ENCODE measurements around the gene KCNMA1. TPM values are rescaled to one million over a fixed set of nuclear protein-coding genes. Genes with fewer than 3 reads are reported as not detected.

KCNMA1 gene
- total and polyA plus RNA-seq, 10 of the 15 experiments (the other 5 are each of a cell fraction or from before 2014, with no cell fraction given): 8.5 to 77.0 (median 21.3) TPM

DNA sequence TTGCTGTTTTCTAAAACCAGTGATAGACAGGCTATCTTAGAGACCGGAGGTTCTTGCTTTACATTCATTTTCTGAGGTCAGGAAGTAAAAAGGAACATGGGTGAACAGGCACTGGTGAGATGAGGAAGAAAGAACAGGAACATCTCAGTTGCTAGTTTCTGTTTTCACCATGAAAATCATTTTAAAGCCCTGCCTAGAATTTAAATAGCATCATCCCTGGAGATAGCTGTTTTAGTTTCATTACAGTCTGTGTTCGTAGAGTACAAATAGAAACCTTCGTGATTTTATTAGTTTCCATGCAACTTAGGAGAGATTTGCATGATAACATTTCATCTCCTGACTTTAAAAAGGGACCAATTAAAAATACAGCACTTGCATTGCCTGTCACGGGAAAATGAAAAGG, 14.7 kb downstream of the KCNMA1 start:
- BruUV-seq (replicated peaks): no TSS peak
- FAIRE-seq: no peak
- H3K27ac ChIP-seq (ENCODE audit: control insufficient read depth, insufficient read depth): no peak overlapping the region
- 0 out of 2 replicates have a peak, but pooled peaks cover 5% of the 10 kb centered on the region for H3K4me1 ChIP-seq (ENCODE audit: control insufficient read depth, insufficient read depth, low read length)
- TF ChIP-seq MXI1 (IDR thresholded peaks at IDR 0.05; ENCODE audit: low read depth, low read length) (peak; percentile 30; the same call in 1 of the 2 replicates), IKZF1 (conservative IDR thresholded peaks at IDR 0.05) (peak; percentile 77; the same call in 1 of the 2 replicates), MTA2 (IDR thresholded peaks at IDR 0.05; ENCODE audit: low read depth) (no peak), ASH2L (IDR thresholded peaks at IDR 0.05; ENCODE audit: borderline replicate concordance, low read depth) (no peak), IKZF2 (IDR thresholded peaks at IDR 0.05) (peak; percentile 88 to 91), MEF2B (IDR thresholded peaks at IDR 0.05; ENCODE audit: partially characterized antibody, poor library complexity, severe bottlenecking) (peak; percentile 57), RELB (IDR thresholded peaks at IDR 0.05; ENCODE audit: low read depth) (peak; percentile 78), MEF2A (IDR thresholded peaks at IDR 0.05; ENCODE audit: insufficient read depth, low read depth, low read length) (0 out of 2 replicates have a peak, but pooled peaks have one; percentile 10), NFXL1 (IDR thresholded peaks at IDR 0.05; ENCODE audit: borderline replicate concordance) (no peak), EED (IDR thresholded peaks at IDR 0.05; ENCODE audit: low read depth) (no peak), NR2C1 (IDR thresholded peaks at IDR 0.05) (0 out of 2 replicates have a peak, but pooled peaks have one; percentile 6), PKNOX1 (IDR thresholded peaks at IDR 0.05) (peak; percentile 87), IRF5 (IDR thresholded peaks at IDR 0.05; ENCODE audit: borderline replicate concordance) (no peak), ESRRA (IDR thresholded peaks at IDR 0.05; ENCODE audit: low read length) (no peak), PML (IDR thresholded peaks at IDR 0.05; ENCODE audit: low read length) (no peak)
- TF ChIP-seq, protein P1, sequence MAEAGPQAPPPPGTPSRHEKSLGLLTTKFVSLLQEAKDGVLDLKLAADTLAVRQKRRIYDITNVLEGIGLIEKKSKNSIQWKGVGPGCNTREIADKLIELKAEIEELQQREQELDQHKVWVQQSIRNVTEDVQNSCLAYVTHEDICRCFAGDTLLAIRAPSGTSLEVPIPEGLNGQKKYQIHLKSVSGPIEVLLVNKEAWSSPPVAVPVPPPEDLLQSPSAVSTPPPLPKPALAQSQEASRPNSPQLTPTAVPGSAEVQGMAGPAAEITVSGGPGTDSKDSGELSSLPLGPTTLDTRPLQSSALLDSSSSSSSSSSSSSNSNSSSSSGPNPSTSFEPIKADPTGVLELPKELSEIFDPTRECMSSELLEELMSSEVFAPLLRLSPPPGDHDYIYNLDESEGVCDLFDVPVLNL (IDR thresholded peaks at IDR 0.05; ENCODE audit: low read depth, low read length): no peak
- H3K79me2 ChIP-seq (ENCODE audit: control insufficient read depth, insufficient read depth, low read length): no peaks in the 10 kb centered on the region
- H3K9ac ChIP-seq (ENCODE audit: control insufficient read depth, insufficient read depth, low read length): no peak overlapping the region
- peak; percentile 83 for ATAC-seq
- POLR2A ChIA-PET: interaction anchor here (1.0 to 3.6 kb wide), 7 partner anchors 8 to 128 kb away, joined by 3 to 13 read pairs (median 3); no protein-coding TSS in a partner anchor
- no peaks in the 10 kb centered on the region for H3K27me3 ChIP-seq (replicated peaks in 1 of 2; ENCODE audit: control insufficient read depth in 2 of 2, insufficient read depth in 2 of 2, low read length in 1 of 2)
- 2% methylated on average over 4 of the region's 4 CpGs for WGBS (ENCODE audit: insufficient coverage, insufficient replicate concordance, low lambda C conversion rate, missing lambda C conversion rate)
- SMC1A ChIA-PET (ENCODE audit: uncharacterized antibody, unreplicated experiment): interaction anchor here (0.7 to 4.0 kb wide), 14 partner anchors 9 to 228 kb away, joined by 3 to 31 read pairs (median 3); no protein-coding TSS in a partner anchor
- RAD21 ChIA-PET (ENCODE audit: unreplicated experiment): interaction anchor here (0.9 to 1.9 kb wide), 9 partner anchors 8 to 102 kb away, joined by 3 to 7 read pairs (median 4); no protein-coding TSS in a partner anchor
- intact Hi-C loops (cut with micrococcal nuclease; ENCODE audit: unreplicated experiment): no loop called here
- no peak overlapping the region for H2AFZ ChIP-seq (ENCODE audit: control insufficient read depth, low read depth, low read length)
- no peaks in the 10 kb centered on the region for H3K9me3 ChIP-seq (replicated peaks; ENCODE audit: control insufficient read depth, insufficient read depth, low read length)
- H3K4me2 ChIP-seq (ENCODE audit: control insufficient read depth, insufficient read depth): peak overlapping the region; percentile 21; the same call in 1 of the 2 replicates
- no peak for DNase-seq (ENCODE audit: low read depth, low spot score)
- H3K4me3 ChIP-seq: no peak overlapping the region
- CTCF ChIA-PET: interaction anchor here (1.3 to 3.9 kb wide), 3 partner anchors 9 to 89 kb away, joined by 4 to 20 read pairs (median 19); no protein-coding TSS in a partner anchor
- in situ Hi-C loops (cut with MboI): no loop called here
- peaks cover 0 to 1% of the 10 kb centered on the region in 2 experiments; a peak in 2 of 4 replicates for H3K36me3 ChIP-seq (ENCODE audit: control insufficient read depth in 2 of 2, insufficient read depth in 2 of 2, low read length in 1 of 2)
- H4K20me1 ChIP-seq (ENCODE audit: control insufficient read depth, insufficient read depth): no peaks in the 10 kb centered on the region
